MCF 10A (cell line): Measurements from ENCODE around the gene SUN5. TPM values are rescaled to one million over a fixed set of nuclear protein-coding genes. Genes with fewer than 3 reads are reported as not detected.

ENCODE experiments used
- total RNA-seq: library from RNA; stranded (reverse); gene quantifications from 2 replicates; pipeline ENCODE4 v1.2.3, GENCODE V29; 2022

Gene SUN5
- total RNA-seq, 1 experiment from 2014 or later, result not detected

Other genes starting within 250 kb of the SUN5 start
- 1.3 and 2.0 TPM in 2 replicates for gene DNMT3B, start 242.0 kb downstream of the SUN5 start, total RNA-seq
- 94.9 and 117 TPM in 2 replicates for gene MAPRE1, start 184.5 kb downstream of the SUN5 start, total RNA-seq
- gene EFCAB8, start 145.5 kb downstream of the SUN5 start, total RNA-seq, result not detected in 2 replicates
- gene BPIFB2, start 3.3 kb upstream of the SUN5 start, total RNA-seq, result not detected in 2 replicates
- not detected in 2 replicates for gene BPIFB6, start 27.2 kb upstream of the SUN5 start, total RNA-seq
- not detected in 2 replicates for gene BPIFB3, start 49.5 kb upstream of the SUN5 start, total RNA-seq
- not detected in 2 replicates for gene BPIFB4, start 75.2 kb upstream of the SUN5 start, total RNA-seq
- not detected in 2 replicates for gene BPIFA2, start 163.7 kb upstream of the SUN5 start, total RNA-seq
- not detected in 2 replicates for gene BPIFA3, start 212.9 kb upstream of the SUN5 start, total RNA-seq
- not detected in 2 replicates for gene BPIFA1, start 231.6 kb upstream of the SUN5 start, total RNA-seq